Prostate gland (tissue), 2 donors: ENCODE measurements around the gene CNTNAP1. TPM values are rescaled to one million over a fixed set of nuclear protein-coding genes. Genes with fewer than 3 reads are reported as not detected.
"Not testable (repeated sequence)": the region's sequence is repeated elsewhere in the genome, so short reads cannot be mapped to it uniquely, and the experiment has no call there.

Source experiments
- DNase-seq: peaks from one replicate; pipeline ENCODE4 v3.0.0-alpha.2; 2019; ENCODE audit warnings: low spot score
- H3K27ac ChIP-seq, 2 donors: fragments of 200-600 bp; sonication (generic); 2 replicates each; pipeline ENCODE4 v1.5.1; 2017 to 2019
- H3K27me3 ChIP-seq: fragments of 200-600 bp; sonication (generic); replicated peaks from 2 replicates; pipeline ENCODE4 v1.5.1; 2019; ENCODE audit not compliant: insufficient read depth
- H3K36me3 ChIP-seq, 2 donors: fragments of 200-600 bp; sonication (generic); 1 replicate in 1 of 2; 2 replicates in 1 of 2; pipeline versions ENCODE4 v1.5.1 to v1.8.1; 2017 to 2019
- H3K4me1 ChIP-seq: fragments of 200-600 bp; sonication (generic); replicated peaks from 2 replicates; pipeline ENCODE4 v1.5.1; 2019
- H3K4me3 ChIP-seq, 2 donors: fragments of 200-600 bp; sonication (generic); 2 replicates each; pipeline ENCODE4 v1.5.1; 2017 to 2019
- H3K9me3 ChIP-seq: fragments of 200-600 bp; sonication (generic); 2 replicates; pipeline ENCODE4 v1.5.1; 2017
- POLR2A ChIP-seq: fragments of 450-650 bp; IDR thresholded peaks from one replicate; pipeline ENCODE4 v1.6.1; 2016; ENCODE audit warnings: antibody characterized with exemption, mild to moderate bottlenecking
- POLR2AphosphoS5 ChIP-seq: sonication (generic); formaldehyde crosslinking; IDR thresholded peaks from one replicate; pipeline ENCODE4 v1.6.1; 2017; ENCODE audit warnings: antibody characterized with exemption
- WGBS: methylation state at CpG from one replicate; pipeline ENCODE4 v1.1.5; 2018; 5-methylcytosine and 5-hydroxymethylcytosine counted together
- intact Hi-C: fragments of 100-400 bp; cut with DNase I; formaldehyde crosslinking; loops from one replicate; pipeline ENCODE4 v1.14.2; 2022
- total RNA-seq, 2 donors: library from RNA; depleted of rRNA; stranded (reverse); fragments of >200 nt; gene quantifications; one replicate each; pipeline ENCODE4 v1.1.0, GENCODE V29; 2016
- TF ChIP-seq, protein P1 (sequence below), 4 experiments: fragments of 200-600 bp in 2 of 4; fragments of 450-650 bp in 2 of 4; sonication (generic) in 2 of 4; IDR thresholded peaks; 1 replicate in 3 of 4; 2 replicates in 1 of 4; pipeline ENCODE4 v1.5.1; 2016 to 2019; ENCODE audit warnings: antibody characterized with exemption in 4 of 4, mild to moderate bottlenecking in 2 of 4, moderate library complexity in 2 of 4

Gene CNTNAP1
- total RNA-seq, 2 donors from 2014 or later: 1.9 to 9.9 TPM

DNA sequence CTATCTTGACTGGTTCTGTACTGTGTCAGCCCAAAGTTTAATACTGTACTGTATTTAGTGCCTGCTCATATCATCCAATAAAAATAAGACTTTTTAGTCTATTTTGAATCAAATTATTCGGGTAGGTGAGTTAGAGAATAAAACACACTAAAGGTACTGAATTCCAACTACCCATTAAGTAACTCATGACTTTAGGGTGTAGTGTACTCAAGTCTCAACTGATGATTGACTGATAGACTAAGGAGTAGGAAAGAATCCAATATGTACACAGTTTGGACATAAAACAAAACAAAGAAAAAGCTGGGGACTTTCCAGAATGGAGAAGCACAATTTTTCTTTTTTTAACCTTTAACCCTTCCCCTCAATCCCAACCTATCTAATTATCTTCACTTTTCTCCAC, 58.4 kb downstream of the CNTNAP1 start:
- H3K27ac ChIP-seq: no peak overlapping the region
- no peaks in the 10 kb centered on the region for H3K27me3 ChIP-seq
- H3K4me1 ChIP-seq: peaks cover 7% of the 10 kb centered on the region
- 71% methylated on average over 1 of the region's 1 CpG for WGBS
- intact Hi-C loops: no loop called here
- TF ChIP-seq, protein P1, sequence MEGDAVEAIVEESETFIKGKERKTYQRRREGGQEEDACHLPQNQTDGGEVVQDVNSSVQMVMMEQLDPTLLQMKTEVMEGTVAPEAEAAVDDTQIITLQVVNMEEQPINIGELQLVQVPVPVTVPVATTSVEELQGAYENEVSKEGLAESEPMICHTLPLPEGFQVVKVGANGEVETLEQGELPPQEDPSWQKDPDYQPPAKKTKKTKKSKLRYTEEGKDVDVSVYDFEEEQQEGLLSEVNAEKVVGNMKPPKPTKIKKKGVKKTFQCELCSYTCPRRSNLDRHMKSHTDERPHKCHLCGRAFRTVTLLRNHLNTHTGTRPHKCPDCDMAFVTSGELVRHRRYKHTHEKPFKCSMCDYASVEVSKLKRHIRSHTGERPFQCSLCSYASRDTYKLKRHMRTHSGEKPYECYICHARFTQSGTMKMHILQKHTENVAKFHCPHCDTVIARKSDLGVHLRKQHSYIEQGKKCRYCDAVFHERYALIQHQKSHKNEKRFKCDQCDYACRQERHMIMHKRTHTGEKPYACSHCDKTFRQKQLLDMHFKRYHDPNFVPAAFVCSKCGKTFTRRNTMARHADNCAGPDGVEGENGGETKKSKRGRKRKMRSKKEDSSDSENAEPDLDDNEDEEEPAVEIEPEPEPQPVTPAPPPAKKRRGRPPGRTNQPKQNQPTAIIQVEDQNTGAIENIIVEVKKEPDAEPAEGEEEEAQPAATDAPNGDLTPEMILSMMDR (IDR thresholded peaks at IDR 0.05): no peak
- peak; percentile 72 for TF ChIP-seq POLR2AphosphoS5
- no peak overlapping the region for H3K4me3 ChIP-seq
- DNase-seq: no peak
- H3K9me3 ChIP-seq: no peaks in the 10 kb centered on the region
- no peaks in the 10 kb centered on the region for H3K36me3 ChIP-seq

DNA sequence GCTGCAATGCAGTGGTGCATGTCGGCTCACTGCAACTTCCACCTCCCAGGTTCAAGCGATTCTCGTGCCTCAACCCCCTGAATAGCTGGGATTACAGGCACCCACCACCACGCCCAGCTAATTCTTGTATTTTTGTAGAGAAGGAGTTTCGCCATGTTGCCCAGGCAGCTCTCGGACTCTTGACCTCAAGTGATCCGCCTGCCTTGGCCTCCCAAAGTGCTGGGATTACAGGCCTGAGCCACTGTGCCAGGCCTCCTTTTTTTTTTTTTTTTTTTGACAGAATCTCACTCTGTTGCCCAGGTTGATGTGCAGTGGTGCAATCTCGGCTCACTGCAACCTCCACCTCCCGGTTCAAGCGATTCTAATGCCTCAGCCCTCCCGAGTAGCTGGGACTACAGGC, 60.6 kb downstream of the CNTNAP1 start:
- DNase-seq, H3K27ac ChIP-seq, H3K9me3 ChIP-seq: not testable (repeated sequence)

DNA sequence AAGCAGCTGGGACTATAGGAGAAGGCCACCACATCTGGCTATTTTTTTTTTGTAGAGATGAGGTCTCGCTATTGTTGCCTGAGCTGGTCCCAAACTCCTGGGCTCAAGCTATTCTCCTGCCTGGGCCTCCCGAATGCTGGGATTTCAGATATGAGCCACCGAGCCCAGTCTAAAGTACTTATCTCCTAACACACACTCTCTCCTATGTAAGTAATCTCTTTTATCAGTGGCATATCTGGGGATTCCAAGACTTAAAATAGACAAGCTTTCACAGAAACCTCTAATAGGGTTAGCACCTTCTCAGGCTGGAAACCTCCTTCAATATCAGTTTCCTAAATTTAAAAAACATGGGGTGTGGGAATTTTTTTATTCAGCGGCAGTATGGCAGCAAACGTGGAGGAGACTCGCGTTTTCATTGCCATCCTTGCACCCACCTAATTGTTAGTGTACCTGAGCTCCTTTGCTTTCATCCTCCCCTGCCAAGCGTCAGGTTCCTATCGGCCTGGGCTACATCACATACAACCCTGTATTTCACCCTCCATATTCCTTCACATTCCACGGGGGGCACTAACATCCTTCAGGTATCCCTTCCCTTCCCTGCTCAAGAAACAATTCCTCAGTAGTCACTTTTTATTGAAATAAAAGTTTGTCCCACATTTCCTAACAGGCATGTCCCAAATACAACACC, 61.4 kb downstream of the CNTNAP1 start:
- TF ChIP-seq POLR2A (no peak), POLR2AphosphoS5 (no peak)
- TF ChIP-seq, protein P1 (IDR thresholded peaks at IDR 0.05): no peak
- Histone ChIP-seq H3K4me1 (peaks cover 10% of the 10 kb centered on the region), H3K27ac (peak overlapping the region; percentile 96 to 97), H3K36me3 (no peaks in the 10 kb centered on the region), H3K9me3 (no peaks in the 10 kb centered on the region), H3K27me3 (no peaks in the 10 kb centered on the region), H3K4me3 (peak overlapping the region; percentile 70 to 73)
- intact Hi-C loops: no loop called here
- no peak for DNase-seq
- WGBS: 48% methylated on average over 10 of the region's 10 CpGs

More for the DNA sequence above, 60.6 kb downstream of the CNTNAP1 start:
- H3K36me3 ChIP-seq, intact Hi-C loops, H3K4me1 ChIP-seq, H3K4me3 ChIP-seq, H3K27me3 ChIP-seq: not testable (repeated sequence)
- 95% methylated on average over 11 of the region's 11 CpGs for WGBS

DNA sequence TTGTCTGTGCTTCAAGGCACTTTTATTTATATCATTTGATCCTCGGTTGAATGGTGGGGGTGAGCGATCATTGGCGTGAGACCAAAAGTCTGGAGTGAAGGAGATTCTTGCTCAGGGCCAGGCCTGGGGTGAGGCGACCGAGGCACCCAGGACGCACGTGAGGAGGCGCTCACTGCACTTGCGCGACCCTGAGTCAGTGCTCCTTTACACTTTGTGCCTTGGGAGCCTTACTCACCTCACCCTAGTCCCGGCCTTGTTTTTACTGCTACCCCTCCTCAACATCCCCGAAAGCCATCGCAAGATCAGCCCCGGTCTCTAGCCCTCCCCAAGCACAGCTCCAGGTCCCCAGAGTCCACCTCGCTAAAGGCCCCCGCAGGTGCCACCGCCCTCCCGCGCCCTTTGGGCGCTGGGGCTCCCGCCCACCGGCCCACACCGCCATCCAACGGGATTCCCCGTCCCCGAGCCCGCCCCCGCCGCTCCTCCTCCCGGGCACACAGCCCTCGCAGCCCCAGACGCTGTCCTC, 62.0 kb downstream of the CNTNAP1 start:
- under 1% methylated on average over 32 of the region's 32 CpGs for WGBS
- Histone ChIP-seq H3K4me3 (peak overlapping the region; percentile 70 to 73), H3K27ac (peak overlapping the region; percentile 96 to 97), H3K27me3 (no peaks in the 10 kb centered on the region), H3K4me1 (peaks cover 16% of the 10 kb centered on the region), H3K9me3 (no peaks in the 10 kb centered on the region), H3K36me3 (no peaks in the 10 kb centered on the region)
- TF ChIP-seq POLR2AphosphoS5 (peak; percentile 16), POLR2A (no peak)
- TF ChIP-seq, protein P1 (IDR thresholded peaks at IDR 0.05): no peak
- intact Hi-C loops: no loop called here
- DNase-seq: peak; percentile 76

DNA sequence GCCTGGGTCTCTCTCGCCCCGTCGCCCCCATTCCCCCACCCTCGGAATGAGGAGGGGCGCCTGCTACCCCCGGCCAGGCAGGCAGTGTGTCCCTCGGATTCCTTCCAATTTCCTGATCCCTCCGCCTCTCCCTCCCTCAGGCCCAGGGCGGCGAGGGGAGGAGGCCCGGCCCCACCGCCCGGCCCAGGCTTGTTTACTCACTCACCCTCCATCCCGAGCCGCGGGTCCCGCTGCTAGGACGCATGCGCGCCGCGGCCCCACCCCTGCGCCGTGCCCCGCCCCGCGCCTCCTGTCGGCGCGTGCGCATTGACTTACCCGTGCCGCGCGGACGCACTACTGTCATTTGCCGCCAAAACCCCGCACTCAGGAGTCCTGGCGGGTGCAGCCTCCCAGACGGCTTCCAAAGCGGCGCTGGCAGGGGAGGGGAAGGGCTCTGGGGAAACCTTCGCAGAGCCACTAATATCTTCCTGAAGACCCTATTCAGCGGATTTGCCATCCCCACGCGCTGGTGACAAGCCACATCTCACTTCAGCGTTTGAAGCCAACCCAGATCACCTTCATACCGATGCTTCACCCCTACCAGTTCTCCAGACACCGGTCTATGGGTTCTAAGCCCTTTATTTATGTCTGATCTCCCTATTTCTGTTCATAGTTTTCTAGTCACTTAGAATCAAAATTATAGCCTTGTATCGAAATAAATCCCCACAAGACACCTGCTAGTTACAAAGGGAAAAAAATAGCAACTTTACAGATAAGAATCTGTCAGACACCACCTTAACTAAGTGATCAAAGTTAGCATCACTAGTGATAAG, 62.7 kb downstream of the CNTNAP1 start, which contains the start of gene EZH1:
Gene EZH1, minus strand, starts transcription at position 235 of the 812 bp plus-strand sequence. CDS start 16,099 bp downstream, outside the sequence.
- Histone ChIP-seq H3K4me3 (peak within 1 kb of the TSS; percentile 70 to 73), H3K4me1 (peaks cover 17% of the 10 kb centered on the region), H3K27ac (peak within 1 kb of the TSS; percentile 96 to 97), H3K27me3 (no peaks in the 10 kb centered on the region), H3K36me3 (no peaks in the 10 kb centered on the region), H3K9me3 (no peaks in the 10 kb centered on the region)
- intact Hi-C loops: no loop called here
- DNase-seq: peak; percentile 87
- TF ChIP-seq POLR2AphosphoS5 (peak; percentile 81), POLR2A (peak; percentile 76)
- TF ChIP-seq, protein P1 (IDR thresholded peaks at IDR 0.05): peak in 2 of 4 experiments; percentile 54 to 56
- WGBS: 7% methylated on average over 27 of the region's 50 CpGs
